Liver (tissue), 9 donors: ENCODE measurements around the gene MEG3. TPM values are rescaled to one million over a fixed set of nuclear protein-coding genes. Genes with fewer than 3 reads are reported as not detected.

Source experiments
- DNase-seq: peaks from one replicate; pipeline ENCODE4 v3.0.0-alpha.2; 2017; ENCODE audit warnings: low spot score
- H3K27ac ChIP-seq, 2 donors: one replicate each; pipeline ENCODE4 v1.7.0; 2013; ENCODE audit warnings: inconsistent platforms in 2 of 2, low read length in 2 of 2, control low read depth in 1 of 2, low read depth in 1 of 2, mild to moderate bottlenecking in 1 of 2
- H3K27me3 ChIP-seq, 4 donors: one replicate each; pipeline versions ENCODE4 v1.6.1 to v1.7.0; 2013; ENCODE audit warnings: low read length in 3 of 4, inconsistent platforms in 1 of 4, mild to moderate bottlenecking in 1 of 4, moderate library complexity in 1 of 4; ENCODE audit not compliant: control insufficient read depth in 4 of 4, insufficient read depth in 4 of 4
- H3K36me3 ChIP-seq, 4 donors: one replicate each; pipeline versions ENCODE4 v1.6.1 to v1.7.0; 2013; ENCODE audit warnings: low read length in 3 of 4, mild to moderate bottlenecking in 3 of 4, low read depth in 1 of 4, moderate library complexity in 1 of 4; ENCODE audit not compliant: control insufficient read depth in 4 of 4, insufficient read depth in 3 of 4
- H3K4me1 ChIP-seq, 4 donors: one replicate each; pipeline versions ENCODE4 v1.6.1 to v1.7.0; 2013; ENCODE audit warnings: low read length in 3 of 4, mild to moderate bottlenecking in 3 of 4, moderate library complexity in 1 of 4; ENCODE audit not compliant: control insufficient read depth in 4 of 4, insufficient read depth in 4 of 4
- H3K4me3 ChIP-seq, 3 donors: one replicate each; pipeline versions ENCODE4 v1.6.1 to v1.7.0; 2013; ENCODE audit warnings: low read length in 3 of 3, control low read depth in 1 of 3, low read depth in 1 of 3, mild to moderate bottlenecking in 1 of 3
- H3K9ac ChIP-seq, 2 donors: one replicate each; pipeline ENCODE4 v1.7.0; 2013; ENCODE audit warnings: low read length in 2 of 2, mild to moderate bottlenecking in 2 of 2, moderate library complexity in 2 of 2, control low read depth in 1 of 2, low read depth in 1 of 2
- H3K9me3 ChIP-seq, 4 donors: one replicate each; pipeline versions ENCODE4 v1.6.1 to v1.7.0; 2013; ENCODE audit warnings: low read length in 3 of 4; ENCODE audit not compliant: control insufficient read depth in 4 of 4
- ATF3 ChIP-seq: IDR thresholded peaks from 2 replicates; pipeline ENCODE4 v1.6.1; 2016; ENCODE audit warnings: antibody characterized with exemption
- CTCF ChIP-seq: fragments of 150-350 bp; IDR thresholded peaks from 2 replicates; pipeline ENCODE4 v1.5.1; 2017; ENCODE audit warnings: improper control_type of control experiment, low read depth, low read length; ENCODE audit not compliant: missing input control
- EGR1 ChIP-seq, 2 donors: IDR thresholded peaks; 2 replicates each; pipeline ENCODE4 v1.6.1; 2016 to 2018; ENCODE audit warnings: antibody characterized with exemption in 2 of 2, low read depth in 2 of 2
- FOXA1 ChIP-seq: IDR thresholded peaks from 2 replicates; pipeline ENCODE4 v1.6.1; 2016; ENCODE audit warnings: antibody characterized with exemption
- FOXA2 ChIP-seq: IDR thresholded peaks from 2 replicates; pipeline ENCODE4 v1.6.1; 2016; ENCODE audit warnings: antibody characterized with exemption
- GABPA ChIP-seq, 2 donors: IDR thresholded peaks in 1 of 2; conservative IDR thresholded peaks in 1 of 2; 2 replicates each; pipeline ENCODE4 v1.6.1; 2016; ENCODE audit warnings: antibody characterized with exemption in 2 of 2, mild to moderate bottlenecking in 1 of 2, moderate library complexity in 1 of 2
- HNF4G ChIP-seq: IDR thresholded peaks from 2 replicates; pipeline ENCODE4 v1.6.1; 2016; ENCODE audit warnings: antibody characterized with exemption
- JUND ChIP-seq, 2 donors: IDR thresholded peaks; 2 replicates each; pipeline ENCODE4 v1.6.1; 2016; ENCODE audit warnings: antibody characterized with exemption in 2 of 2
- MAX ChIP-seq: IDR thresholded peaks from 2 replicates; pipeline ENCODE4 v1.6.1; 2016; ENCODE audit warnings: antibody characterized with exemption
- NR2F2 ChIP-seq: IDR thresholded peaks from 2 replicates; pipeline ENCODE4 v1.6.1; 2016; ENCODE audit warnings: antibody characterized with exemption
- RAD21 ChIP-seq, 2 donors: IDR thresholded peaks; 2 replicates each; pipeline ENCODE4 v1.6.1; 2016; ENCODE audit warnings: antibody characterized with exemption in 2 of 2, mild to moderate bottlenecking in 2 of 2
- RXRA ChIP-seq, 2 donors: IDR thresholded peaks; 2 replicates each; pipeline ENCODE4 v1.6.1; 2017 to 2018; ENCODE audit warnings: antibody characterized with exemption in 2 of 2, mild to moderate bottlenecking in 1 of 2
- SP1 ChIP-seq: IDR thresholded peaks from 2 replicates; pipeline ENCODE4 v1.6.1; 2018; ENCODE audit warnings: antibody characterized with exemption, mild to moderate bottlenecking
- YY1 ChIP-seq: IDR thresholded peaks from 2 replicates; pipeline ENCODE4 v1.6.1; 2016; ENCODE audit warnings: antibody characterized with exemption, mild to moderate bottlenecking
- ZBTB33 ChIP-seq: IDR thresholded peaks from 2 replicates; pipeline ENCODE4 v1.6.1; 2016; ENCODE audit warnings: antibody characterized with exemption
- WGBS: extraction: QIAGEN DNeasy Blood & Tissue Kit; methylation state at CpG from one replicate; pipeline ENCODE4 v1.1.7; 2013; 5-methylcytosine and 5-hydroxymethylcytosine counted together
- polyA plus RNA-seq, 2 donors: library from polyadenylated mRNA; stranded (reverse) in 1 of 2; unstranded in 1 of 2; fragments of 200-250 nt in 1 of 2; fragments of >200 nt in 1 of 2; fragmentation: Nextera tagmentation in 1 of 2; extraction: Ambion mirVana in 1 of 2; gene quantifications; one replicate each; pipeline versions ENCODE4 v1.2.1 to v1.2.3, GENCODE V29; 2013 to 2015
- total RNA-seq, 2 donors: library from RNA; depleted of rRNA; stranded (reverse); fragments of >200 nt; gene quantifications; one replicate each; pipeline ENCODE4 v1.2.3, GENCODE V29; 2014
- donor health status: healthy.
- donor health status: healthy.
- donor health status: healthy.
- donor health status: healthy.
- donor health status: healthy.

The MEG3 gene
- total and polyA plus RNA-seq, 4 donors: 12.3 to 485 (median 23.1) TPM

GRCh38 chr14:100860556-100861187 is 34.8 kb downstream of the MEG3 start:
- no peak overlapping the region for H3K27ac ChIP-seq
- no peak for DNase-seq
- H3K36me3 ChIP-seq: no peaks in the 10 kb centered on the region
- H3K9ac ChIP-seq: no peak overlapping the region
- no peaks in the 10 kb centered on the region for H3K4me1 ChIP-seq
- no peak overlapping the region for H3K4me3 ChIP-seq
- WGBS: 79% methylated on average over 19 of the region's 19 CpGs
- no peak for TF ChIP-seq RAD21 (IDR thresholded peaks at IDR 0.05)
- TF ChIP-seq RXRA (IDR thresholded peaks at IDR 0.05): no peak
- no peak for TF ChIP-seq FOXA1
- no peak for TF ChIP-seq GABPA (IDR thresholded peaks at IDR 0.05 in 1 of 2, conservative IDR thresholded peaks at IDR 0.05 in 1 of 2)
- TF ChIP-seq NR2F2: no peak
- TF ChIP-seq YY1: no peak
- TF ChIP-seq ZBTB33: no peak
- no peak for TF ChIP-seq ATF3
- TF ChIP-seq CTCF: no peak
- TF ChIP-seq FOXA2: no peak
- TF ChIP-seq MAX: no peak
- no peaks in the 10 kb centered on the region for H3K27me3 ChIP-seq
- H3K9me3 ChIP-seq: no peaks in the 10 kb centered on the region

GRCh38 chr14:100861188-100861936 is 35.4 kb downstream of the MEG3 start:
- Histone ChIP-seq H3K9ac (no peak overlapping the region), H3K4me1 (no peaks in the 10 kb centered on the region), H3K27ac (no peak overlapping the region), H3K9me3 (no peaks in the 10 kb centered on the region), H3K4me3 (no peak overlapping the region), H3K27me3 (no peaks in the 10 kb centered on the region), H3K36me3 (no peaks in the 10 kb centered on the region)
- no peak for DNase-seq
- TF ChIP-seq ATF3 (no peak), ZBTB33 (no peak), SP1 (no peak), HNF4G (no peak), MAX (no peak), RAD21 (IDR thresholded peaks at IDR 0.05) (no peak), YY1 (no peak), FOXA2 (no peak), FOXA1 (no peak), JUND (IDR thresholded peaks at IDR 0.05) (no peak), EGR1 (IDR thresholded peaks at IDR 0.05; ENCODE audit: low read depth in 2 of 2) (no peak)
- 94% methylated on average over 16 of the region's 16 CpGs for WGBS
